ENCODE measurements around the gene IL16.
"Not testable (repeated sequence)": the region's sequence is repeated elsewhere in the genome, so short reads cannot be mapped to it uniquely, and the experiment has no call there.

Gene IL16

GRCh38 chr15:81311752-81312464 lies 115.2 kb downstream of the IL16 start:
- FAIRE-seq (no peak), DNase-seq (ENCODE audit: low spot score) (no peak)

DNA sequence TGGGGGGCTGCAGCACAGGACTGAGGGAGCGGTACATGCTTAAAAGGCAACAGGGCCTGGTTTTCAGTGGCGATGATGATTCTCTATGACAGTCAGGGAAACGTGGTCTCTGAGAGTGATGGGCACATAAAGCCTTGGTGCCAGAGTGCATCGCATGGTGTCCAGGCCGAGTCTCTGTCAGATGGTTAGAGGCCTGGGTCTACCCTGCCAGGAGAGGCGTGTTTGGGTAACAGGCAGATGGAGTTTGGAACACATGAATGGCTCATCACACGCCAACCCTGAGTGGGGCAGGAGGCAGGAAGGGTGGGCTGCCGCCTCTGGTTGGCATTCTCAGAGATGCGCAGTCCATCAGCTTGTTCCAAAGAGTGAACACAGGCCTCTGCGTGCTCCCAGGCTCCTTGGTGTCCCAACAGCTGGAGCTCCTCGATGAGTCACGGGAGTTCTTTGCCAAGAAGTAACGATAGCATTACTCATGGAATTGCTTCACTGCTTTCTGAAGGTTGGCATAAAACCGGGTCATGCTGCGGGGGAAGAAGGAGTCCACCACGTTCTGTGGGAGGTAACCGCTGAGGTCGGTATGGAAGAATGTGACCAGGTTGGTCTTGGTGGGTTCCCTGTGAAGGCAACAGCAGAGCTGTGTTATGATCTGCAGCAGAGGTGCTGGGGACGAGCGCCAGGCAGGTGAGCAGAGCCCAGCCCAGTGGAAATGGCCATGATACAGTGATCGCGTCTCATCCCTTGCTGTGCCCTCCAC lies 116.3 kb downstream of the IL16 start:
- DNase-seq (ENCODE audit: low spot score), result peak; percentile 97
- FAIRE-seq, result peak; percentile 97

GRCh38 chr15:81313686-81314085 lies 117.0 kb downstream of the IL16 start:
- no peak for FAIRE-seq
- no peak for DNase-seq (ENCODE audit: low spot score)

GRCh38 chr15:81314378-81314777 lies 117.7 kb downstream of the IL16 start:
- no peak for FAIRE-seq
- DNase-seq (ENCODE audit: low spot score), result no peak

DNA sequence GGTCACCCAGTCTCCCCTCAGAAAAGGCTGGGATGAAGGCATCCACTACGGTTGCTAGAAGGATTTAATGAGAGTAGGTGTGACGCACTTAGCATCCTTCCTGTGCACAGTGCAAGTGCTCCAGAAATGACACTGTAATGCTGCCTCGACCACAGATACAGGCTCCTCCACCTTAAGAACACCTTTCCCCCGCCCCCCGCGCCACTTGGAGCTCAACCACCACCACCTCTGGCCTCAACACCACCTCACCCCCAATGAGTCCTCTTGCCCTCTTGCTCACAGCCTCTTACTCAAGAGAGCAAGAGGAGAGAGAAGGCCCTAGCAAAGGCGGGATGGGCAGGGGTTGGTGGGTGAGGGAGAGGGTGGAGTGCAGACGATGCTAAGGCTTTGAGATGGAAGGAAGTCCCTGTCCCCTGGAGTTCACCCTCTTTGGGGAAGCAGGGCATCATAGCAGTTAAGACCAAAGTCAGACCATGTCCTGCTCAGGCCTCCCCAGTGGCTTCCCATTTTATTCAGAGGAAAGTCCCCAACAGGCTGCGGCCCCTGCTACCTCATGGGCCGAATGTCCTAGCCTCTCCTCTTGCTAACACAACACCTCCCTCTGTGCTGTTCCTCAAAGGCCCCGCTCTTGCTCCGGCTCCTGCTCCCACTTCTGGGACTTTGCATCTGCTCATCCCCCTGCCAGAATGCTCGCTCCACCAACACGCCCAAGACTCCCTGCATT lies 118.9 kb downstream of the IL16 start:
- FAIRE-seq, result no peak
- no peak for DNase-seq (ENCODE audit: low spot score)

GRCh38 chr15:81316267-81316666 lies 119.6 kb downstream of the IL16 start:
- FAIRE-seq (no peak), DNase-seq (ENCODE audit: low spot score) (no peak)

DNA sequence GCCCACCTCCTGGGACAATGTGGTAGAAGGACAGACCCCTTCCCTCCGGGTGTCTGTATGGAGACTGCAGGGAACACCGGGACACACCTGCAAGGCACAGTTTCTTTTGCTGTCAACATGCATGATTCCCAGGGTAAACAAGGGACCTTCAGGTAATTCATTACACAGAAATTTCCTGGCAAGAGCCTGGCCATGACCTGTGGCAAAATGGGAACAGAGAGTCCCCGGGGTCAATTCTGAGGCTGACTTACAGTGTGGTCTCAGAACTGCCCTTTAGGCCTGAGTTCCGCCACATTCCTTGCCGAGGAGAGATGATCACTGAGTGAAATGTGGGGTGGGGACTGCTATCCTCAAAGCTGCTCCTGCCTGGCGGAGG lies 121.0 kb downstream of the IL16 start:
- FAIRE-seq (no peak), DNase-seq (ENCODE audit: low spot score) (no peak)

GRCh38 chr15:81321667-81322066 lies 125.0 kb downstream of the IL16 start:
- FAIRE-seq (no peak), DNase-seq (ENCODE audit: low spot score) (no peak)

GRCh38 chr15:81322676-81323253 lies 126.1 kb downstream of the IL16 start:
- FAIRE-seq, result no peak

DNA sequence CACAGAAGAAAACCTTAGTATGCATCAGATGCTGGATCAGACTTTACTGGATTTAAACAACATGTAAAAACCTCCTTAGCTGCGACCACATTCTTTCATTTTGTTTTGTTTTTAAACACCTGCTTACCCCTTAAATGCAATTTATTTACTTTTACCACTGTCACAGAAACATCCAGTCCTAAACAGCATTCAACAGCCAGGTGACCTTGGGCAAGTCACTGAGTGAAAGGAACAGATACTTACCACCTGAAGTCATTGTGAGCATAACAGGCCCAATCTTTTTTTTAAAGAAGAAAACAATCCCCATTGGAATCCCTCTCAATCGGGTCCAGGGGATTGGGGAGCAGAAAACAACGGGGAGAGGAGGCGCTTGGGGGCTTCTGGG lies 126.9 kb downstream of the IL16 start:
- FAIRE-seq, result no peak
- no peak for DNase-seq (ENCODE audit: low spot score)

More at GRCh38 chr15:81322676-81323253, 126.1 kb downstream of the IL16 start:
- no peak for DNase-seq (ENCODE audit: low spot score)

GRCh38 chr15:81323944-81324881 lies 127.5 kb downstream of the IL16 start, which contains the start of gene STARD5:
Gene STARD5 (minus strand): TSS chr15:81324141. CDS start chr15:81324099, 42 bp downstream.
- FAIRE-seq (peak; percentile 71), DNase-seq (ENCODE audit: low spot score) (peak; percentile 87)

DNA sequence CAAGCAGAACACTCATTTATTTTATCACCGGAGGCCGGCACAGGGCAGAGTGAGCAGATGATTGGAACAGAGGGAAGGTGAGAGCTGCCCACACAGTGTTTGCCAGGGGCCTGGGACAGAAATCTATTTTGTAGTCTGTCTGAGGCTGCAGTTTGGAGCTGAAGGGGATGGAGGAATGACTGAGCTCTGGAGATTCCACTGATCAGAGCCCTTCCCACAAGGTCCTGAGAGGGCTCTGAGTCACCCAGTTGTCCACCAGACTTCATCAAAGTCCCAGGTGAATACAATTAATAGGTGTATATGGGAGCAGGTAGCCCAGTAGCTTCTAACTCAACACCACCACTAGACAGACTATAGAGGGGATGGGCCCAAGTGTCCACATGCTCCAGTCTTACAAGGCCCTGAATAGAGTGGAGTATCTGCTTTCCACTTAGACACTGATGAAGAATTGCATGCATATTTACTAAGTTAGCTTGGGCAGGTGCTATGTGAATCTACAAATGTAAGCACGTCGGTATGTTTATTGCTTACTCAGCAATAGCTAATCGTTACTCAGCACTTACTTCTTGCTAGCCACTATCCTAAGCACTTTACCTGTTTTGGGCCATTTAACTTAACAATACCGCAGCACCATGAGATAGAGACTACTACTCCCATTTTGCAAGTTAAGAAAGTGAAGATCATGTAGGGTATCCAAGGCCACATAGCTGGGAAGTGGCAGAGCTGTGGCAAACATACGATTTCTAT lies 130.0 kb downstream of the IL16 start:
- DNase-seq (ENCODE audit: low spot score), result no peak
- FAIRE-seq, result no peak

DNA sequence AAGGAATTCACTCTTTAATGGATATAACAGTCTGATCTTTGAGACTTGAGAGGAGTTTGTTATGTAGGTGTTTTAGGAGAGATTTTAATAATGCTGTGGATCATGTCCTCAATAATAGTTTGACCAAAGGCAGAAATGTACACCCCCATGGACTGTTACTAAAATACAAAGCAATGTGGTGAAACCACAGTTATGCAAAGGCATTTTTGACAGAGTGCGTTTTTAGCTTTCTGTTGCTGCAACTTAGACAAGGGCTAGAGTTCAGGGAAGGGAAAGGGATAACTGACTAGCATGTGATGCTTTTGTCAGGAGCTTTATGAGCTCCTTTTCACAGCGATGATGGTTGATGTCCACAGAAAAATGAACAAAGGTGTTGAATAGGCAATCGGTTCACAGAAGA lies 130.8 kb downstream of the IL16 start:
- FAIRE-seq, result no peak
- peak; percentile 57 for DNase-seq (ENCODE audit: low spot score)

DNA sequence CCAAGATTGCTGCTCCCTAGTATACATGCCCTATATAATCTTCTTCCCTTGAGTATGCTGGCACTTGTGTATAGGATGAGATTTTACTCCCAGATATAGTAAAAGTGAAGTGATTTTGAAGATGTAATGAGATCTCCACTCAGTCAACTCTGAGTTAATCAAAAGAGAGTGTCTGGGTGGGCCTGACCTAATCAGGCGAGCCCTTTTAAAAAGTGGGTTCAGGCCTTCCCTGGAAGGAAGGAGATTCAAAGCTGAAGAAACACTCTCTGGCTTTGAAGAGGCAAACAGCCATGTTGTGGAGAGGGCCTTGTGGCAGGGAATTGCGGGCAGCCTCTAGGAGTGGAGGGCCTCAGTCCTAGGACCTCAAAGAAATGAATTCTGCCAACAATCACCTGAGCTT lies 132.8 kb downstream of the IL16 start:
- FAIRE-seq (no peak), DNase-seq (ENCODE audit: low spot score) (no peak)

GRCh38 chr15:81330366-81331090 lies 133.8 kb downstream of the IL16 start:
- DNase-seq (ENCODE audit: low spot score) (no peak), FAIRE-seq (no peak)

GRCh38 chr15:81331141-81331540 lies 134.5 kb downstream of the IL16 start:
- not testable (repeated sequence) for FAIRE-seq; DNase-seq (ENCODE audit: low spot score)

DNA sequence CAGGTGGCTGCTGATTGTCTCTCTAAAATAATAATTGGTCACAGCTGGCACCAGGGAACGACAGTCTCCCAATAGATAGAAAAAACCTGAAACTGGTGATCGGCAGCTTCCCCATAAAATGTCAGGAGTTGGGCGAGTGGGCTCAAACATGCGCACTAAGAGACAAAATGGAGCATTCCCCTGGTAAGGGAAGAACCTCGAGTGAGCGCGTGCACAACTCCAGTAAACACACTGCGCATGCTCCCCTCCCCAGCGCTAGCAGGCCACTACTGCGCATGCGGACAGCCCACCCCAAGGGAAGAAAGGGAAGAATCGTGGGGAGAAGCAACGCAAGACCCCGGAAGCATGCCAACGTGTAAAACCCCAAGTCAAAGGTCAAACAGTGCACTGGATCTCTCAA lies 134.9 kb downstream of the IL16 start:
- DNase-seq (ENCODE audit: low spot score) (no peak), FAIRE-seq (no peak)

DNA sequence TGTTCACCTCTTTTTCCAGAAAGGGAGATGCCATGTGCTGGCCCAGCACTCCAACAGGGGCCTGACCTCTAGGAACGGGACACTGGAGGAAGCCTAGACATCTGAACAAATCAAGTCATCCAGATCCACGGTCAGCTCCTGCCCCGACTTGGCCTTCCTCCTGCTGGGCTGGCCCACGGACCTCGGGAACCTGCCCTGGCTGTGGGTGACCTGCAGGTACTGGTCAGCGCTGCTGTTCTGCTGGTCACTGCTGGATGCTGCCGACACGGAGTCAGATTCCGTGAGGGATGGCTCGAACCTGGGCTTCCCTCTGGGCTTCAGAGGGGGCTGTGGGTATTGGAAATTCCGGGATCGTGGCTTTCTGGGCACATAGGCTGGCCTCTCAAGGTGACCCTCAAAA lies 135.6 kb downstream of the IL16 start:
- FAIRE-seq (no peak), DNase-seq (ENCODE audit: low spot score) (no peak)

GRCh38 chr15:81333363-81333762 lies 136.7 kb downstream of the IL16 start:
- DNase-seq (ENCODE audit: low spot score) (no peak), FAIRE-seq (no peak)
